ENCODE results near the gene CALD1.
"Not testable (repeated sequence)": the region's sequence is repeated elsewhere in the genome, so short reads cannot be mapped to it uniquely, and the experiment has no call there.

- TF ChIP-seq KDM1A (IDR thresholded peaks at IDR 0.05; ENCODE audit: low read depth); RFX5 (IDR thresholded peaks at IDR 0.05); JUN (IDR thresholded peaks at IDR 0.05): not testable (repeated sequence)
Observed at GRCh38 chr7:134981645-134982044, 202.2 kb downstream of the CALD1 start.

All from A549 (cell line).